ENCODE data around the gene TLE5.

DNA sequence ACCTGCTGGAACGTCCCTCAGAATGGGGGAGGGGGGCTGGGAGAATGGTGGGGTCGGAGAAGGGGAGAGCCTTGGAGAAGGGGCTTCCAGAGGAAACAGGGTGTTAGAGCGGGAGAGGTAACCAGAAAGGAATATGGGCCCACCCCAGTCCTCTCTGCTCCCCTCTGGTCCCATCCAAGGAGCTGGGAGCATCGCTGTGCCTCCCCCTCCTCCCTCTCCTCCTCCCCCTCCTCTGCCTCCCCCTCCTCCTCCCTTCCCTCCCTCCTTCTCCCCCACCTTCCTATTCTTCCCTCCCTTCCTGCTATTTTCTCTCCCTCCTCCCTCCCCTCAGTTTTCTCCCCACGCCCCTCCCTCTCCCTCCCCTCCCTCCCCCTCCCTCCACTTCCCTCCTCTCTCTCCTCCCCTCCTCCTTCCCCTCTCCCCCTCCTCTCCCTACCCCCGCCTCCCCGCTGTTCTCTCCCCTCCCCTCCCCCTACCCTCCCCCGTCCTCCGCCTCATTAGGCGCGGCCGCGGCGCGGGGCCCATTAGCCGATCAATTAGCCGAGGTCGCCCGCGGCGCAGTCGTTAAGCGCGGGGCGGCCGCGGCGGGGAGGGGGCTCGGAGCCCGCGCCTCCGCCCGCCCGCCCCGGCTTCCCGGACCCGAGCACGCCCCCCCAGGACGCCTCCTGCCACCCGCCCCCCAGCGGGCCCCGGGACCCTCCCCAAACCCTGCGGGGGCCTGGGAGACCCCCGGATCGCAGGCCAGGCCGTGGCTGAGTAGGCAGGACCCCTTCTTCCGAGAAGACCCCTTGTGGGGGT is 15.4 kb downstream of the TLE5 start:
- no peak for TF ChIP-seq MAX (IDR thresholded peaks at IDR 0.05; ENCODE audit: insufficient read depth, insufficient read length)
- no peak for TF ChIP-seq POLR2A (IDR thresholded peaks at IDR 0.05; ENCODE audit: low read depth, low read length)

All from endothelial cell of umbilical vein (primary cell).